ENCODE measurements around the gene DMRT2.

DMRT2 gene

DNA sequence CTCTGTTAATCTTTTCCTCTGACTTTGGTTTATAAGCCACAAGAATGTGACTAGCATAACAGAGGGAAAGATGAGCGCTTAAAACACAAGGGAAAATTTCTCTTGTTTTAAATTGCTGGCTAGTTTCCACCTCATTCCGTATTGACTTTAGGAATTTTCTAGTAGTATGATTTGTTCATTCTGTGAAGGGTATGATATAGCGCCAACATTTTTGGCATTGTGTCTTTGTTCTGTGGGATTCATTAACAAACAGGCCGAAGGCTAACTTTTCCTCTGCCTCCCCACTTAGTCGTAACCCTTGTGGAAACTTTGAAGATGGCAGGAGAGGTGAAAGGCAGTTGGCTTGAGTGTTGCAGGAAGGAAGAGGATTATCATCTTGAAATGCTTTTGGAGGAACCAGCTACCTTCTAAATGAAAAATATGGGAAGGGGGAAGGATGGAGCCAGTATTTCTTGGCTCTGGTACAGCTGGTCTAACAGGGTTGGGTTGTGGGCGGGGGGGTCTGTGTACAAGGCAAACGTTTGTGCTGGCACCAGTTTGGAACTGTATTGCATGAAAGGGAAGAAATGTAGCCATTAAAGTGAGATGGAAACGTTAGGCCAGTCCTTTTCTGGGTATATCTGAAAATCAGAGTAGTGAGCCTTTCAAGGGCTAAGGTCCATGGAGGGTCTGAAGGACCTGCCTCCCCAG lies 21.5 kb upstream of the DMRT2 start:
- TF ChIP-seq, protein P1, sequence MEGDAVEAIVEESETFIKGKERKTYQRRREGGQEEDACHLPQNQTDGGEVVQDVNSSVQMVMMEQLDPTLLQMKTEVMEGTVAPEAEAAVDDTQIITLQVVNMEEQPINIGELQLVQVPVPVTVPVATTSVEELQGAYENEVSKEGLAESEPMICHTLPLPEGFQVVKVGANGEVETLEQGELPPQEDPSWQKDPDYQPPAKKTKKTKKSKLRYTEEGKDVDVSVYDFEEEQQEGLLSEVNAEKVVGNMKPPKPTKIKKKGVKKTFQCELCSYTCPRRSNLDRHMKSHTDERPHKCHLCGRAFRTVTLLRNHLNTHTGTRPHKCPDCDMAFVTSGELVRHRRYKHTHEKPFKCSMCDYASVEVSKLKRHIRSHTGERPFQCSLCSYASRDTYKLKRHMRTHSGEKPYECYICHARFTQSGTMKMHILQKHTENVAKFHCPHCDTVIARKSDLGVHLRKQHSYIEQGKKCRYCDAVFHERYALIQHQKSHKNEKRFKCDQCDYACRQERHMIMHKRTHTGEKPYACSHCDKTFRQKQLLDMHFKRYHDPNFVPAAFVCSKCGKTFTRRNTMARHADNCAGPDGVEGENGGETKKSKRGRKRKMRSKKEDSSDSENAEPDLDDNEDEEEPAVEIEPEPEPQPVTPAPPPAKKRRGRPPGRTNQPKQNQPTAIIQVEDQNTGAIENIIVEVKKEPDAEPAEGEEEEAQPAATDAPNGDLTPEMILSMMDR (IDR thresholded peaks at IDR 0.05), result no peak
- Histone ChIP-seq H3K9ac (no peak overlapping the region), H3K9me3 (ENCODE audit: control insufficient read depth, low read length) (no peaks in the 10 kb centered on the region)

DNA sequence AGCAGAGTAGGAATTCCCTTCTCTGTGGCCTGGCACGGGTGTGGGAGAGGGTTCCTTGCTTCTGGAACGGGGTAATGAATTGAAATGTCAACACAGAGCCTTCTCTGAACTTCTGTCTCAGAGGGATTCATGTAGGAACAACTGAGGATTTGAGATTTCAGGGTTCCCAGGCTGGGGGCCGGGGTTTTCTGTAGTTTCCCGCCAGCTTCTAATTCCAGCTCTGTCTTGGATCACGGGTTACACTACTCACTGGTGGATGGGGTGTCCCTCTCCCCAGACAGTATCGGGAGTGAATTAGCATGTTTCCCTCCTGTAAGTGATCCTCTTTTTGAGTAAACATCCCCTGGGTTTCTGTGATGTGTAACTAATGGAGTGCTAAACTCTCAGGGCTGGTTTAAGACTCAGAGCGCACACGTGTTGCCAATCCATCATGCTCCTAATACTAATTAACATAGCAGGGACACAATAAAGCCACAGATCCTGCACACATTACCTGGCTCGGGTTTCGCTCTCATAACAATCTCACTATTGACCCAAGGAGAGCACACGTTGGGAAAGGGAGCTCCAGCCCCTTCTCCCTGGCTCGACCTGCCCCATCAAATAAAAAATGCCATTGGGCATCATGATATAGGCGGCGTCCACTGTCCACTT lies 18.1 kb upstream of the DMRT2 start:
- Histone ChIP-seq H3K9ac (no peak overlapping the region), H2AFZ (no peak overlapping the region), H3K9me3 (ENCODE audit: control insufficient read depth, low read length) (no peaks in the 10 kb centered on the region), H3K4me1 (no peaks in the 10 kb centered on the region), H3K36me3 (ENCODE audit: control insufficient read depth, insufficient read depth, low read length) (no peaks in the 10 kb centered on the region), H3K79me2 (no peaks in the 10 kb centered on the region), H3K4me2 (ENCODE audit: low read length) (no peak overlapping the region), H3K4me3 (ENCODE audit: low read depth, low read length) (no peak overlapping the region), H3K27me3 (ENCODE audit: control insufficient read depth, insufficient read depth, low read length) (no peaks in the 10 kb centered on the region), H3K27ac (no peak overlapping the region)
- TF ChIP-seq, protein P1 (IDR thresholded peaks at IDR 0.05), result no peak

More for the DNA sequence above, 21.5 kb upstream of the DMRT2 start:
- H2AFZ ChIP-seq, result no peak overlapping the region
- H3K4me2 ChIP-seq (ENCODE audit: low read length), result no peak overlapping the region
- H3K27ac ChIP-seq, result no peak overlapping the region
- no peaks in the 10 kb centered on the region for H3K4me1 ChIP-seq
- H3K79me2 ChIP-seq, result no peaks in the 10 kb centered on the region
- no peaks in the 10 kb centered on the region for H3K36me3 ChIP-seq (ENCODE audit: control insufficient read depth, insufficient read depth, low read length)
- H3K27me3 ChIP-seq (ENCODE audit: control insufficient read depth, insufficient read depth, low read length), result no peaks in the 10 kb centered on the region
- no peak overlapping the region for H3K4me3 ChIP-seq (ENCODE audit: low read depth, low read length)

DNA sequence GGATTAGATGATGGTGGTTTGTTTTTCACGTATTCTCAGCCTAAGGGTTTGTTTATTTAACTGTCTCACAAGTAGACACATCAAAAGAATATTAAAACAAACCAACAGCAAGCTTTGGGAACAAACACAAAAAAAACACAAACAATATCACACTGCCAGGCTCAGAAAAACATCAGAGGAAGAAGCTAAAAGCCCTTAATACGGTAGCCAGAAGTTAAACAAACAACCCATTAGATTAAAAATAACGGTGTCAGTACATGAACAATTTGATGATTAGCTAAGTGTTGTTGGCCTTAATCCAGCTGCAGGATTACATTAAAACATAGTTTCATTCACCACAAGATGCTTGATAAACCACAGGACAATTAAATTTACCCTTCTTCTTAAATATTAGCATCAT lies 15.9 kb upstream of the DMRT2 start:
- Histone ChIP-seq H3K27me3 (ENCODE audit: control insufficient read depth, insufficient read depth, low read length) (no peaks in the 10 kb centered on the region), H3K4me3 (ENCODE audit: low read depth, low read length) (no peak overlapping the region), H3K4me2 (ENCODE audit: low read length) (no peak overlapping the region), H3K27ac (no peak overlapping the region), H3K9me3 (ENCODE audit: control insufficient read depth, low read length) (no peaks in the 10 kb centered on the region), H3K79me2 (no peaks in the 10 kb centered on the region), H3K9ac (no peak overlapping the region), H3K36me3 (ENCODE audit: control insufficient read depth, insufficient read depth, low read length) (no peaks in the 10 kb centered on the region), H2AFZ (no peak overlapping the region), H3K4me1 (no peaks in the 10 kb centered on the region)
- TF ChIP-seq, protein P1 (IDR thresholded peaks at IDR 0.05), result no peak

DNA sequence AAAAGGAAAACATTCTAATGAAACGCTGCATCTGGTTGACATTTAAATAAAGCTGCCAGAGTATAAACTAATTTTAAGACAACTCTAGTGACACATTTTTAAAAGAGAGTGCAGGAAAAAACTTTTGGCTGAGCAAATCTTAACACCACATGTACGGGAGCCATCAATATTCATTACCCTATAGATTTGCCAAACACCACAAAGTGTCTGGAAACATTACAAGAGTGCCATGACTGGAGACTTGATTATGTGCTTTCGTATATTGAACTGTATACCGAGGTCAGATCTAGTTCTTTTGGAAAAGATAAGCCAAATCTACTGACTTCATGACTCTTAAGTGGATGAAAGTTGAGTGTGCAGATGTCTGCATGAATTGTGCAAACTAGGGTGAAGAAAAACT lies 10.6 kb upstream of the DMRT2 start:
- Histone ChIP-seq H3K4me3 (ENCODE audit: low read depth, low read length) (no peak overlapping the region), H3K36me3 (ENCODE audit: control insufficient read depth, insufficient read depth, low read length) (no peaks in the 10 kb centered on the region), H3K27me3 (ENCODE audit: control insufficient read depth, insufficient read depth, low read length) (no peaks in the 10 kb centered on the region), H3K79me2 (no peaks in the 10 kb centered on the region), H3K4me1 (no peaks in the 10 kb centered on the region), H3K9me3 (ENCODE audit: control insufficient read depth, low read length) (no peaks in the 10 kb centered on the region), H2AFZ (no peak overlapping the region), H3K9ac (no peak overlapping the region), H3K4me2 (ENCODE audit: low read length) (no peak overlapping the region), H3K27ac (no peak overlapping the region)
- TF ChIP-seq, protein P1 (IDR thresholded peaks at IDR 0.05), result no peak

DNA sequence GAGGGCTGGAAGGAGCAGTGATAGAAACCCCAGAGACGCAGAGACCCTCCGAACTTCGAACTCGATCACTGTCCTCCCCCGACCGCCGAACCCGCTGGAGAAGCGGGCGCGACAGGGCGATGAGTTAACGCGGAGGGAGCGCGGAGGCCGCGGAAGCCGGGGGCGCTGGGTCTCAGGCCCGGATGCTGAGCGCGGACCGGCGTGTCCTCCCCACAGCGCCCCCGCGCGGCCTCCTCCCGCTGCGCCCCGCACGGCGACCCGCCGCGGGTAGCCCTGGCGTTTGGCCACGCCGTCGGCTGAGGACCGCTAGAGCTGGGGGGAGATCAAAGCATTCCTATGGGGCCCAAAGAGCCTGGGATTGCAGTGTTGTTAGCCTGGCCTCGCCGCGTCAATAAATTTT lies 7.7 kb upstream of the DMRT2 start:
- no peak overlapping the region for H3K27ac ChIP-seq
- H3K9me3 ChIP-seq (ENCODE audit: control insufficient read depth, low read length), result no peaks in the 10 kb centered on the region
- TF ChIP-seq, protein P1 (IDR thresholded peaks at IDR 0.05), result no peak
- H2AFZ ChIP-seq, result no peak overlapping the region
- no peaks in the 10 kb centered on the region for H3K4me1 ChIP-seq
- no peaks in the 10 kb centered on the region for H3K36me3 ChIP-seq (ENCODE audit: control insufficient read depth, insufficient read depth, low read length)
- H3K79me2 ChIP-seq, result no peaks in the 10 kb centered on the region
- H3K9ac ChIP-seq, result no peak overlapping the region
- H3K4me3 ChIP-seq (ENCODE audit: low read depth, low read length), result no peak overlapping the region
- no peaks in the 10 kb centered on the region for H3K27me3 ChIP-seq (ENCODE audit: control insufficient read depth, insufficient read depth, low read length)
- H3K4me2 ChIP-seq (ENCODE audit: low read length), result no peak overlapping the region

Measured in parathyroid adenoma (tissue), 2 donors.